Measurements from ENCODE around the gene ADAM12. TPM values are rescaled to one million over a fixed set of nuclear protein-coding genes. Genes with fewer than 3 reads are reported as not detected.
"Not testable (repeated sequence)": the region's sequence is repeated elsewhere in the genome, so short reads cannot be mapped to it uniquely, and the experiment has no call there.

Gene ADAM12
- polyA plus RNA-seq, 1 experiment, result 8.6 TPM

DNA sequence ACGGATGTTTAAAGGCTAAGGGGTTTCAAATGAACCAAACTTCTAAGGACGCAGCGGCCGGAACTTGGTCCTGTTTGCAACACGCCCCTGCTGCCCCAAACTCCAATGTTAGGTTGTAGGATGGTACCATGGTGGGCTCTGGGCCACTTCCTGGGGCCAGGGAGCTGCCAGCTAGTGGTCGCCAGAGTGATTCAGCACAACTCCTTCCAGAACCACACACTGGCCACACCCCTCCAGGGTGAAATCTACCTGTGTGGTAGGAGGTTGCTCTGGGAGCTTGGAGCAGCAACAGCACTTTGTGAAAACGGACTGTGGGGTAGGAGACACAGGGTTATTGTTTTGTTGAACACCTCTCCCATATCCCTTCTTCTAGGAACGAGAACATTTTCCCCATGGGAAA is 330.8 kb downstream of the ADAM12 start:
- ChIA-PET CTCF (no interaction called here), POLR2A (no interaction called here)
- TF ChIP-seq CTCF (IDR thresholded peaks at IDR 0.05; ENCODE audit: insufficient read depth, low read depth, low read length), result no peak
- Histone ChIP-seq H3K36me3 (ENCODE audit: control insufficient read depth, insufficient read depth, low read length) (no peaks in the 10 kb centered on the region), H3K4me3 (ENCODE audit: low read depth, low read length) (no peak overlapping the region), H3K27me3 (ENCODE audit: control insufficient read depth, insufficient read depth, low read length) (peaks cover 7% of the 10 kb centered on the region)
- no peak for DNase-seq (ENCODE audit: low read depth)

GRCh38 chr10:126054191-126054590 is 334.1 kb downstream of the ADAM12 start:
- H3K36me3 ChIP-seq (ENCODE audit: control insufficient read depth, insufficient read depth, low read length), result no peaks in the 10 kb centered on the region
- ChIA-PET POLR2A (no interaction called here), CTCF (no interaction called here)
- no peak for TF ChIP-seq CTCF (IDR thresholded peaks at IDR 0.05; ENCODE audit: insufficient read depth, low read depth, low read length)
- DNase-seq (ENCODE audit: low read depth), result no peak
- no peak overlapping the region for H3K4me3 ChIP-seq (ENCODE audit: low read depth, low read length)
- H3K27me3 ChIP-seq (ENCODE audit: control insufficient read depth, insufficient read depth, low read length), result peaks cover 7% of the 10 kb centered on the region

- DNase-seq (ENCODE audit: low read depth), result no peak
- peaks cover 4% of the 10 kb centered on the region for H3K27me3 ChIP-seq (ENCODE audit: control insufficient read depth, insufficient read depth, low read length)
- no peak for TF ChIP-seq CTCF (IDR thresholded peaks at IDR 0.05; ENCODE audit: insufficient read depth, low read depth, low read length)
- CTCF ChIA-PET, result no interaction called here
- POLR2A ChIA-PET, result no interaction called here
- no peak overlapping the region for H3K4me3 ChIP-seq (ENCODE audit: low read depth, low read length)
- no peaks in the 10 kb centered on the region for H3K36me3 ChIP-seq (ENCODE audit: control insufficient read depth, insufficient read depth, low read length)
Measured at GRCh38 chr10:126052171-126052570, 336.1 kb downstream of the ADAM12 start.

DNA sequence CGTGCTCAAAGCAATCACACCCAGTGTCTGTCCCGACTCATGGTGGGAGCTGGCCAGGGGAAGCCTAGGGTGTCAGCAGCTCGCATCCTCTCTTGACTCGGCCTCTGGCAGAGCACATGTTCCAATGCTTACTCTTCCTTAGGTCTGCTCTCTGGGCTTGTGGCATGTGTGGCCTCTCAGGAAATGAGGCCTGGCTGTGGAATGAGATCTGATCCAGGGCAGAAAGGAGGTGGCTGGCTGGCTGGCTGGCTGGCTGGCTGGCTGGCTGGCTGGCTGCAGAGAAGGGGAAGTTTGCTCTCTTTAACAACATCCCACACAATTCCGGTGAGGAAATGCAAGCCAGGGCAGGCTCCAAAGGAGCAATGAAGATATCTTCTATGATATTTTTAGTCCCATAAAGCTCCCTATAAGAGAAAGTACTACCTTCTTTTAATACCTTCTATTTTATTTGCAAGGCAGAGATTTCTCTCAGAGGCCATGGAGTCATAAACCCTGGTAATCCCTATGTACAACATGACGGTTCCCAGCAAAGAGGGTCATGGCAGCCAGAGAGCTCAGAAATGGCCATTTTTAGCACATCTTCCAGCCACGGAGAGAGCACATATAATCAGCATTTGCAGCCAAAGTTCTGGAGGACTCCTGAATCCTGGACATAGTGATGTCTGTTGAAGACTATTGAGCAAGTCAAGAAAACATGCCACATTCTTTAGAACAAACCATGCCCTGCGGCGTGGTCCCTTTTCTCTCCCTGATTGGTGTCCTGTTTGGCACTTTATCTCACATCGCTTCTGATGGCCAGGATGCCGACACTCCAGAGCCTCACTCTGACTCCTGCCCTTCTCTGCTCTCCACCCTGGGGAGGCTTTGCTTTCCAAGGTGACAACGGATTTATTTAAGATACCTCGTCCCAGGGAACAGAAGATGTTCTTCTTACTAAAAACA is 338.2 kb downstream of the ADAM12 start:
- DNase-seq (ENCODE audit: low read depth), result peak; percentile 63
- CTCF ChIA-PET, result interaction anchor here (0.9 kb wide), 1 partner anchor 47 kb away, joined by 3 read pairs; no protein-coding TSS in a partner anchor
- no peaks in the 10 kb centered on the region for H3K36me3 ChIP-seq (ENCODE audit: control insufficient read depth, insufficient read depth, low read length)
- H3K27me3 ChIP-seq (ENCODE audit: control insufficient read depth, insufficient read depth, low read length), result peaks cover 2% of the 10 kb centered on the region; the same call in 1 of the 2 replicates
- TF ChIP-seq CTCF (IDR thresholded peaks at IDR 0.05; ENCODE audit: insufficient read depth, low read depth, low read length), result no peak
- H3K4me3 ChIP-seq (ENCODE audit: low read depth, low read length), result no peak overlapping the region
- POLR2A ChIA-PET, result interaction anchor here (1.1 kb wide), 1 partner anchor 10 kb away, joined by 3 read pairs; no protein-coding TSS in a partner anchor

GRCh38 chr10:126047749-126048148 is 340.5 kb downstream of the ADAM12 start:
- H3K36me3 ChIP-seq (ENCODE audit: control insufficient read depth, insufficient read depth, low read length); H3K4me3 ChIP-seq (ENCODE audit: low read depth, low read length); CTCF ChIA-PET; DNase-seq (ENCODE audit: low read depth); H3K27me3 ChIP-seq (ENCODE audit: control insufficient read depth, insufficient read depth, low read length); POLR2A ChIA-PET: not testable (repeated sequence)
